ENCODE results near the gene HPSE. TPM values are rescaled to one million over a fixed set of nuclear protein-coding genes. Genes with fewer than 3 reads are reported as not detected.

HPSE gene
- total and polyA plus RNA-seq, 2 of the 8 experiments (the other 6 are each of a cell fraction or from before 2014, with no cell fraction given) = 1.5 to 5.0 TPM

GRCh38 chr4:83318666-83319065 lies 16.0 kb downstream of the HPSE start:
- H3K27ac ChIP-seq (ENCODE audit: low read depth, low read length) = no peak overlapping the region
- H2AK5ac ChIP-seq (ENCODE audit: low read depth, low read length) = no peak overlapping the region
- no peak overlapping the region for H3K14ac ChIP-seq (ENCODE audit: insufficient read length)
- H2BK5ac ChIP-seq (ENCODE audit: low read depth, low read length) = no peak overlapping the region
- H3K4me2 ChIP-seq (ENCODE audit: insufficient read depth in 1 of 2, low read depth in 2 of 2, low read length in 2 of 2) = no peak overlapping the region
- H2AFZ ChIP-seq (ENCODE audit: low read length) = no peak overlapping the region
- no peaks in the 10 kb centered on the region for H3K79me1 ChIP-seq (ENCODE audit: low read depth, low read length)
- ChIA-PET CTCF (ENCODE audit: partially characterized antibody) (interaction anchor here (0.8 to 1.2 kb wide), 2 partner anchors 21 to 58 kb away, joined by 3 to 4 read pairs; no protein-coding TSS in a partner anchor), POLR2A (ENCODE audit: partially characterized antibody) (no interaction called here)
- no peak overlapping the region for H2BK12ac ChIP-seq (ENCODE audit: low read depth, low read length)
- no peaks in the 10 kb centered on the region for H3K27me3 ChIP-seq (replicated peaks in 1 of 4; ENCODE audit: control insufficient read depth in 3 of 4, extremely low read depth in 1 of 4, insufficient read depth in 3 of 4, low read length in 3 of 4)
- H3K23ac ChIP-seq (ENCODE audit: insufficient read length) = no peak overlapping the region
- H4K20me1 ChIP-seq (replicated peaks in 1 of 2; ENCODE audit: control insufficient read depth in 1 of 2, insufficient read depth in 2 of 2, low read length in 2 of 2) = no peaks in the 10 kb centered on the region
- WGBS, 2 experiments (ENCODE audit: extremely low coverage in 1 of 2, insufficient coverage in 1 of 2, insufficient read length in 1 of 2, insufficient replicate concordance in 2 of 2, low coverage in 1 of 2, low lambda C conversion rate in 2 of 2, missing lambda C conversion rate in 1 of 2) = 73% methylated on average over 3 of the region's 3 CpGs; no CpG with 5 or more reads in 1 of the 2 experiments
- H3K18ac ChIP-seq (ENCODE audit: extremely low read depth, low read length) = no peak overlapping the region
- no peak for FAIRE-seq
- no peaks in the 10 kb centered on the region; the same call in 1 of the 2 replicates for H3K23me2 ChIP-seq (ENCODE audit: low read depth, low read length)
- H3K4me1 ChIP-seq (replicated peaks in 1 of 4; ENCODE audit: control insufficient read depth in 3 of 4, insufficient read depth in 4 of 4, low read length in 3 of 4) = no peaks in the 10 kb centered on the region
- no peaks in the 10 kb centered on the region for H3K9me3 ChIP-seq (ENCODE audit: insufficient read depth in 2 of 2, low read depth in 1 of 2, low read length in 1 of 2)
- no peaks in the 10 kb centered on the region for H3K36me3 ChIP-seq (ENCODE audit: control insufficient read depth in 2 of 4, insufficient read depth in 4 of 4, low read length in 3 of 4)
- H3K79me2 ChIP-seq (ENCODE audit: control insufficient read depth in 1 of 2, insufficient read depth in 2 of 2, low read length in 2 of 2) = no peaks in the 10 kb centered on the region
- H2BK20ac ChIP-seq (ENCODE audit: low read length) = no peak overlapping the region
- H4K91ac ChIP-seq (replicated peaks; ENCODE audit: insufficient read length, low read length) = no peak overlapping the region
- no peak overlapping the region for H3K4ac ChIP-seq (replicated peaks; ENCODE audit: insufficient read length, low read depth, low read length)
- H3K4me3 ChIP-seq (ENCODE audit: extremely low read depth in 1 of 4, insufficient read depth in 2 of 4, low read depth in 3 of 4, low read length in 4 of 4) = no peak overlapping the region
- no peak overlapping the region for H2BK15ac ChIP-seq (ENCODE audit: low read length)
- H2BK120ac ChIP-seq (replicated peaks; ENCODE audit: low read depth, low read length) = no peak overlapping the region
- no peak overlapping the region for H4K5ac ChIP-seq (ENCODE audit: insufficient read length, low read depth, low read length)
- no peak overlapping the region for H3K9ac ChIP-seq (replicated peaks in 1 of 4; ENCODE audit: extremely low read depth in 1 of 4, low read depth in 3 of 4, low read length in 3 of 4)
- no peak overlapping the region for H3K56ac ChIP-seq (replicated peaks; ENCODE audit: insufficient read length, low read depth, low read length)
- DNase-seq (ENCODE audit: low read depth in 1 of 2, low spot score in 2 of 2) = no peak
- no peak overlapping the region for H4K8ac ChIP-seq (ENCODE audit: extremely low read depth, insufficient read depth, low read length)
- TF ChIP-seq GABPA (IDR thresholded peaks at IDR 0.05; ENCODE audit: borderline replicate concordance, insufficient read depth, low read length) (no peak), KDM4A (IDR thresholded peaks at IDR 0.05; ENCODE audit: low read depth, low read length, severe bottlenecking) (no peak), CREB1 (IDR thresholded peaks at IDR 0.05) (no peak), SP2 (IDR thresholded peaks at IDR 0.05; ENCODE audit: low read length) (no peak), TBP (IDR thresholded peaks at IDR 0.05; ENCODE audit: low read depth, low read length) (no peak), SIN3A (conservative IDR thresholded peaks at IDR 0.05 in 1 of 2, IDR thresholded peaks at IDR 0.05 in 1 of 2; ENCODE audit: low read depth in 1 of 2, low read length in 2 of 2) (no peak), HDAC6 (IDR thresholded peaks at IDR 0.05; ENCODE audit: low read depth, low read length) (no peak), RNF2 (IDR thresholded peaks at IDR 0.05; ENCODE audit: borderline replicate concordance, low read depth, low read length, missing control alignments, poor library complexity, severe bottlenecking) (no peak), TEAD4 (IDR thresholded peaks at IDR 0.05; ENCODE audit: low read depth, low read length) (no peak), ATF2 (IDR thresholded peaks at IDR 0.05; ENCODE audit: low read length) (no peak), TCF12 (IDR thresholded peaks at IDR 0.05; ENCODE audit: low read depth, low read length) (no peak), YY1 (IDR thresholded peaks at IDR 0.05; ENCODE audit: low read depth, low read length) (no peak), RBBP5 (IDR thresholded peaks at IDR 0.05; ENCODE audit: borderline replicate concordance, low read depth, low read length) (no peak)
